Tibial artery (tissue), 4 donors: ENCODE measurements around the gene TSTD1.

Source experiments
- DNase-seq, 2 donors: peaks; one replicate each; pipeline ENCODE4 v3.0.0-alpha.2; 2019
- H3K27ac ChIP-seq, 2 donors: fragments of 200-600 bp; sonication (generic) in 1 of 2; 1 replicate in 1 of 2; 2 replicates in 1 of 2; pipeline ENCODE4 v1.5.1; 2018 to 2019; ENCODE audit warnings: mild to moderate bottlenecking in 1 of 2
- H3K27me3 ChIP-seq, 2 donors: fragments of 200-600 bp; sonication (generic) in 1 of 2; one replicate each; pipeline versions ENCODE4 v1.5.1 to v1.6.0; 2016 to 2019
- H3K36me3 ChIP-seq, 3 donors: fragments of 200-600 bp; sonication (generic) in 2 of 3; one replicate each; pipeline ENCODE4 v1.5.1; 2016 to 2019; ENCODE audit warnings: mild to moderate bottlenecking in 2 of 3
- H3K4me1 ChIP-seq, 4 donors: fragments of 200-600 bp; sonication (generic) in 2 of 4; 1 replicate in 3 of 4; 2 replicates in 1 of 4; pipeline ENCODE4 v1.5.1; 2016 to 2019
- H3K4me3 ChIP-seq, 2 donors: fragments of 200-600 bp; sonication (generic) in 1 of 2; 1 replicate in 1 of 2; 2 replicates in 1 of 2; pipeline ENCODE4 v1.5.1; 2018 to 2019; ENCODE audit warnings: mild to moderate bottlenecking in 2 of 2
- H3K9me3 ChIP-seq, 3 donors: fragments of 200-600 bp; sonication (generic) in 1 of 3; one replicate each; pipeline ENCODE4 v1.5.1; 2016 to 2019
- intact Hi-C: fragments of 100-400 bp; cut with DNase I; formaldehyde crosslinking; loops from one replicate; pipeline ENCODE4 v1.15.0; 2023; ENCODE audit warnings: low total_unique reads
- TF ChIP-seq, protein P1 (sequence below), 2 experiments: fragments of 200-600 bp in 1 of 2; fragments of 450-650 bp in 1 of 2; IDR thresholded peaks; one replicate each; pipeline ENCODE4 v1.5.1; 2017 to 2019; ENCODE audit warnings: antibody characterized with exemption in 2 of 2, mild to moderate bottlenecking in 1 of 2, moderate library complexity in 1 of 2

Gene TSTD1

DNA sequence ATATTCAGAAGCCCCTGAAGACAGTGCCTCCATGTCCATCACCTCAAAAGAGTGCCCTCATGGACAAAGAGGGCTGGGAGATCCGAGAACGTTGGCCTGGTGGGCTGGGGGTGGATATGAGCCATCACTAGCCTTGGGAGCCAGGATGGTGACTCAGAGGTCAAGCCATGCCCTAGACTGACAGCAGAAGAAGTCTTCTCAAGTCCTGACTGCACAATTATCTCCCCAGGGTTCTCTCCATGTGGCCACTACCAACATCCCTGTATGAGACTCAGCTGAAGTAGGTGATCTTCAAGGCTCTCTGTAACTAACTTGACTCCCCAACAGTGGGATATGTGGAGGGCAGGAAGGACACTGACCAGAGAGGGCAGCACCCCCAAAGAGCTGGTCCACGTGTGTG, 14.1 kb upstream of the TSTD1 start:
- Histone ChIP-seq H3K27me3 (peaks cover 0 to 22% of the 10 kb centered on the region in 2 donors), H3K4me3 (no peak overlapping the region), H3K9me3 (no peaks in the 10 kb centered on the region), H3K36me3 (no peaks in the 10 kb centered on the region), H3K27ac (no peak overlapping the region), H3K4me1 (no peaks in the 10 kb centered on the region)
- TF ChIP-seq, protein P1, sequence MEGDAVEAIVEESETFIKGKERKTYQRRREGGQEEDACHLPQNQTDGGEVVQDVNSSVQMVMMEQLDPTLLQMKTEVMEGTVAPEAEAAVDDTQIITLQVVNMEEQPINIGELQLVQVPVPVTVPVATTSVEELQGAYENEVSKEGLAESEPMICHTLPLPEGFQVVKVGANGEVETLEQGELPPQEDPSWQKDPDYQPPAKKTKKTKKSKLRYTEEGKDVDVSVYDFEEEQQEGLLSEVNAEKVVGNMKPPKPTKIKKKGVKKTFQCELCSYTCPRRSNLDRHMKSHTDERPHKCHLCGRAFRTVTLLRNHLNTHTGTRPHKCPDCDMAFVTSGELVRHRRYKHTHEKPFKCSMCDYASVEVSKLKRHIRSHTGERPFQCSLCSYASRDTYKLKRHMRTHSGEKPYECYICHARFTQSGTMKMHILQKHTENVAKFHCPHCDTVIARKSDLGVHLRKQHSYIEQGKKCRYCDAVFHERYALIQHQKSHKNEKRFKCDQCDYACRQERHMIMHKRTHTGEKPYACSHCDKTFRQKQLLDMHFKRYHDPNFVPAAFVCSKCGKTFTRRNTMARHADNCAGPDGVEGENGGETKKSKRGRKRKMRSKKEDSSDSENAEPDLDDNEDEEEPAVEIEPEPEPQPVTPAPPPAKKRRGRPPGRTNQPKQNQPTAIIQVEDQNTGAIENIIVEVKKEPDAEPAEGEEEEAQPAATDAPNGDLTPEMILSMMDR (IDR thresholded peaks at IDR 0.05) = no peak
- intact Hi-C loops = no loop called here
- DNase-seq = no peak

DNA sequence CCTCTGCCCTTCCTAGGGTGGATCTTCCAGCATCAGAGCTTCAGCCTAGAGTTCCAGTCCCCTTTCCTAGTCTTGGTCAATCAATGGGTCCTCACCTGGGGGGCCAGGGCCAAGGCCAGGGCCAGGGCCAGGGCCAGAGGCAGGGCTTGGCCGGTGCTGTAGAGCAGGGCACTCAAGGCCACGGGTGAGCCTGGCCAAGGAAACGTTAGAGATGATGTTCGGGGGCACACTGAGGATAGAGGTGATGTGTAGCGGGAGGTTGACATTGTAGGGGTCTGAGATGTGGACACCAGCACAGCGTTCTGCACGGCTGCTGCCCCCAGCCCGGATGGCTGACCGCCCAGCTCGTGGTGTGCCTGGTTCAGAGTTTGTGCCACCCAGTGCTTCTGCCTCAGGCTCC, 12.5 kb upstream of the TSTD1 start:
- TF ChIP-seq, protein P1 (IDR thresholded peaks at IDR 0.05) = no peak
- no peak overlapping the region for H3K27ac ChIP-seq
- no peak for DNase-seq
- no peaks in the 10 kb centered on the region for H3K36me3 ChIP-seq
- no peaks in the 10 kb centered on the region for H3K9me3 ChIP-seq
- H3K27me3 ChIP-seq = peaks cover 0 to 7% of the 10 kb centered on the region in 2 donors
- H3K4me3 ChIP-seq = no peak overlapping the region
- intact Hi-C loops = no loop called here
- peaks cover 0 to 4% (median 0%) of the 10 kb centered on the region in 4 donors for H3K4me1 ChIP-seq

DNA sequence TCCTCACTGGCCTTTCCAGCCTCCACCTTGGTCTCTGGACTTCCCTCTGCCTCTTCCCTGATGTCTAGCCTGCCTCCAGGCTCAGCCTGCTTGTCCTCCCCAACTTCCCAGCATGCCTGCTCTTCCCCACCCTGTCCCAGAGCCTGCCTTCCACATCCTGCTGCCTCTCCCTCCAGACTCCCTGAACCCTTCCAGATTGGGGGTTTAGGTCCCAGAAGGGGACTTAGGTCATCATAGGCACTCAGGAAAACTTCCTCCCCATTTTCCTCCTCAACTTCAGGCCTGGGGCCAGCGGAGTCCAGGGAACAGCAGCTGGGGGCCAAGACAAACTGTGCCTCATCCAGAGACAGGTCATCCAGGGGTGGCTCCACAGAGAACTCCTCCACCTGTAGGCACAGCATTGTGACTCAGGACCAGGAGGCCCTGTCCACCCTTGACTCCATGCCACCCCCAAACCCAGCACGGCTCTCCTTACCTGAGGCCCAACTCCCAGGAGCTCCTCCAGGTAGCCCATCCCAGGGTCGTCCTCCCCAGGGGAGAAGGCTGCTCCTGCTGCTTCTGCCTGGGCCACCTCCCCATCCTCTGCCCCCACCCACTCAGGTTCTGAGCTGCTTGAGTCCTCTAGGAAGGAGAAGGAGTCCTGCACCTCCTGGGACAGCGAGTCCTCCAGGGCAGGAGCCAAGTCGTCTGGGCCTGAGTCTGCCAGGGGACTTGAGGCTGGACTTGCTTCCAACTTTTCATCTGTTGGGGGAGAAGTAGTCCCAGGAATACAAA, 10.4 kb upstream of the TSTD1 start:
- no peak for DNase-seq
- Histone ChIP-seq H3K27me3 (peaks cover 0 to 2% of the 10 kb centered on the region in 2 donors), H3K27ac (no peak overlapping the region)

DNA sequence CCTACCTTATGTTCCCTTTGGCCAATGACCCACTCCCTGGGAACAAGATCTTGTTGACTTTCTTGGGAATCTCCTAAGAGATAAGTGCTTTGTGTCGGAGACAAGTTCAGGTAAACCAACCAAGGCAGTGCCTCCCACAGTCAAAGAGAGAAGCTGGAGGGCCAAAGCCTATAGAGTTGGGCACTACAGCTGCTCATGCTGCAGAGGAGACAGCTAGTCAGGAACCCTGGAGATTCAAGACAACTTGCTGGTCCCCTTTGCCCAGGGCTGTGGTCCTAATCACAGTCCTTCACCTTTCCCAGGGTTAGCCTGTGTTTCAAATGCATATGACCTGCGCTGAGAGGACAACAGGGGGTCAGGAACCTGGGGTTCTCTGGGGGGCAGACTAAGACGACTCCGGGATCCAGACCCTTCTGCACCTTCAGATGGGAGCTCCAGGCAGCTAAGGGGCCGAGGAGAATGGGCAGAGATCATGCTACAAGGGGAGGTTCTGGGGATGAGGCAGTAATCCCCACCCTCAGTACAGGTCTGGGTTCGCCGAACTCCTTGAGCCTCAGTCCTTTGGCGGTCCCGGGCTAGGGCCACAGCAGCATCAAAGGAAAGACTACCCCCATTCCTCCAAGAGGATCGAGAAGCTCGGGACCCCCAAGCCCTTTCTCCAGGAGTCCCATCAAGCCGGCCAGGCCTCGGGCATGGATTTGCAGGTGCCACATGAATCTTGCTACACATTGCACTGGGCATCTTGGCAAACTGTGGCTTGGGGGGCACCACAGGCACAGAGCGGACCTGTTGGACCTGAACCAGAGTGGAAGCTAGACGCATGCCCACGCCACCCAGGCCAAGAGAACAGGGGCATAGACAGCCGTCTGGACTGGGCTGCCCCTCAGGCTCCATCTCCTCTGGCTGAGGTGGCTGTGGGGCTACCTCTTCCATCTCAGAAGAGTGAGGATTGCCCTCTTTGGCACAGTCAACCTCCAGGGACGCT, 9.0 kb upstream of the TSTD1 start:
- peaks cover 0 to 26% (median 11%) of the 10 kb centered on the region in 4 donors for H3K4me1 ChIP-seq
- DNase-seq = no peak
- peaks cover 1 to 7% (median 2%) of the 10 kb centered on the region in 3 donors for H3K36me3 ChIP-seq
- no peaks in the 10 kb centered on the region for H3K27me3 ChIP-seq
- no peak overlapping the region for H3K27ac ChIP-seq
- TF ChIP-seq, protein P1 (IDR thresholded peaks at IDR 0.05) = no peak
- H3K9me3 ChIP-seq = no peaks in the 10 kb centered on the region
- intact Hi-C loops = loop anchor here (10.0 kb wide), 1 partner anchor 347 kb away; no protein-coding TSS in a partner anchor
- no peak overlapping the region for H3K4me3 ChIP-seq

More for the DNA sequence above, 10.4 kb upstream of the TSTD1 start:
- Histone ChIP-seq H3K4me3 (no peak overlapping the region), H3K9me3 (no peaks in the 10 kb centered on the region), H3K36me3 (no peaks in the 10 kb centered on the region), H3K4me1 (peaks cover 0 to 12% (median 6%) of the 10 kb centered on the region in 4 donors)
- TF ChIP-seq, protein P1 (IDR thresholded peaks at IDR 0.05) = no peak
- intact Hi-C loops = loop anchor here (10.0 kb wide), 1 partner anchor 346 kb away; no protein-coding TSS in a partner anchor

DNA sequence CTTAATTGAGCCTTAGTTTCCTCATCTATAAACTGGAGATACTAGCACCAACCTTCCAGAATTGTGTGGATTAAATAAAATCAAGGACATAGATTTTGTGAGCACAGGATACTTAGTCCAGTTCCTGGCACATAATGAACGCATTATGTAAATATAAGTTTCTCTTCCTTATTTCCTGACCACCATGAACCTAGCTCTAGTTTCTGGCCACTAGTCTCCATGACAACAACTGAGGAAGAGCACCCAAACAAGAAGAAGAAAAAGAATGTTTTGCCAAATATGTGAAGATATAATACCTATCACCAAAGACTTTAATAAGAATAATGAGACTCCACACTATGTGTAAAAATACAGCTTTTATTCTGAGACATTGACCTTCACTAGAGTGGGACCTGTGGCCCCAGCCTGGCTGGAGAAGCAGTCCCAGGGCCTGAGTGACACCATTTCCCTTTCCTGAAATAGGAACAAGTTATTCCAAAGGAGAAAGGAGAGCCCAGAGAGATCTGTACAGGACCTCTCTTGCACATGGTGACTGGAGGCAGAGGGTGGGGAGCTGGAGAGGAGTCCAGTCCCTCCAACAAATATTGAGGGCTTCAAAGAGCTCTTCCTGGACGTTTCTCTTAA, 8.0 kb upstream of the TSTD1 start:
- Histone ChIP-seq H3K4me3 (peak overlapping the region; percentile 80 to 87), H3K27me3 (no peaks in the 10 kb centered on the region), H3K9me3 (no peaks in the 10 kb centered on the region), H3K36me3 (peaks cover 11 to 17% (median 12%) of the 10 kb centered on the region in 3 donors), H3K27ac (peak overlapping the region; percentile 87 to 90), H3K4me1 (peaks cover 0 to 26% (median 11%) of the 10 kb centered on the region in 4 donors)
- intact Hi-C loops = loop anchor here (10.0 kb wide), 1 partner anchor 348 kb away; no protein-coding TSS in a partner anchor
- DNase-seq = no peak
- TF ChIP-seq, protein P1 (IDR thresholded peaks at IDR 0.05) = no peak
